ENCODE data around the gene SHISA4. TPM values are rescaled to one million over a fixed set of nuclear protein-coding genes. Genes with fewer than 3 reads are reported as not detected.
"Not testable (repeated sequence)": the region's sequence is repeated elsewhere in the genome, so short reads cannot be mapped to it uniquely, and the experiment has no call there.

Gene SHISA4, protein sequence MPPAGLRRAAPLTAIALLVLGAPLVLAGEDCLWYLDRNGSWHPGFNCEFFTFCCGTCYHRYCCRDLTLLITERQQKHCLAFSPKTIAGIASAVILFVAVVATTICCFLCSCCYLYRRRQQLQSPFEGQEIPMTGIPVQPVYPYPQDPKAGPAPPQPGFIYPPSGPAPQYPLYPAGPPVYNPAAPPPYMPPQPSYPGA
- 3.2 TPM for polyA plus RNA-seq (2012; ENCODE audit: insufficient read depth, insufficient read length, low read depth)

- DNase-seq, result peak; percentile 36
- Histone ChIP-seq H3K4me1 (0 out of 2 replicates have a peak, but pooled peaks cover 3% of the 10 kb centered on the region), H3K4me3 (ENCODE audit: low read depth, low read length) (peak within 1 kb of the TSS; percentile 54), H3K27me3 (no peaks in the 10 kb centered on the region), H3K9me3 (no peaks in the 10 kb centered on the region), H3K36me3 (no peaks in the 10 kb centered on the region)
- TF ChIP-seq, protein P1, sequence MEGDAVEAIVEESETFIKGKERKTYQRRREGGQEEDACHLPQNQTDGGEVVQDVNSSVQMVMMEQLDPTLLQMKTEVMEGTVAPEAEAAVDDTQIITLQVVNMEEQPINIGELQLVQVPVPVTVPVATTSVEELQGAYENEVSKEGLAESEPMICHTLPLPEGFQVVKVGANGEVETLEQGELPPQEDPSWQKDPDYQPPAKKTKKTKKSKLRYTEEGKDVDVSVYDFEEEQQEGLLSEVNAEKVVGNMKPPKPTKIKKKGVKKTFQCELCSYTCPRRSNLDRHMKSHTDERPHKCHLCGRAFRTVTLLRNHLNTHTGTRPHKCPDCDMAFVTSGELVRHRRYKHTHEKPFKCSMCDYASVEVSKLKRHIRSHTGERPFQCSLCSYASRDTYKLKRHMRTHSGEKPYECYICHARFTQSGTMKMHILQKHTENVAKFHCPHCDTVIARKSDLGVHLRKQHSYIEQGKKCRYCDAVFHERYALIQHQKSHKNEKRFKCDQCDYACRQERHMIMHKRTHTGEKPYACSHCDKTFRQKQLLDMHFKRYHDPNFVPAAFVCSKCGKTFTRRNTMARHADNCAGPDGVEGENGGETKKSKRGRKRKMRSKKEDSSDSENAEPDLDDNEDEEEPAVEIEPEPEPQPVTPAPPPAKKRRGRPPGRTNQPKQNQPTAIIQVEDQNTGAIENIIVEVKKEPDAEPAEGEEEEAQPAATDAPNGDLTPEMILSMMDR (IDR thresholded peaks at IDR 0.05; ENCODE audit: low read depth, low read length), result no peak
Observed at GRCh38 chr1:201888282-201889089, at the start of gene SHISA4. Gene SHISA4 (plus strand): TSS chr1:201888898. CDS start chr1:201888995, 97 bp downstream.

- peaks cover 17% of the 10 kb centered on the region for H3K36me3 ChIP-seq
- not testable (repeated sequence) for H3K4me3 ChIP-seq (ENCODE audit: low read depth, low read length); H3K9me3 ChIP-seq; H3K27me3 ChIP-seq; H3K4me1 ChIP-seq; DNase-seq
Observed at GRCh38 chr1:201839089-201839488, 49.6 kb upstream of the SHISA4 start.

DNA sequence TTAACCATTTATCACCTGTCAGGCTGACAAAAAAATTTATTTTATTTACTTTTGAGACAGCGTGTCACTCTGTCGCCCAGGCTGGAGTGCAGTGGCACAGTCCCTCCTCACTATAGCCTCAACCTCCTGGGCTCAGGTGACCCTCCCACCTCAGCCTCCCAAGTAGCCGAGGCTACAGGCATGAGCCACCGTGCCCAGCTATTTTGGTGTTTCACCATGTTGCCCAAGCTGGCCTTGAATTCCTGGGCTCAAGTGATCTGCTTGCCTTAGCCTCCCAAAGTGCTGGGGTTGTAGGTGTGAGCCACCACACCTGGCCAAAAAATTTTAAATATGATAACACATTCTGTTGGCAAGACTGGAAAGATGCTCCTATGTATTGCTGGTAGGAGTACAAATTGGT, 48.6 kb upstream of the SHISA4 start:
- Histone ChIP-seq H3K4me1 (peaks cover 7% of the 10 kb centered on the region; the same call in 1 of the 2 replicates), H3K9me3 (no peaks in the 10 kb centered on the region), H3K36me3 (peaks cover 9% of the 10 kb centered on the region), H3K4me3 (ENCODE audit: low read depth, low read length) (no peak overlapping the region), H3K27me3 (no peaks in the 10 kb centered on the region)
- no peak for DNase-seq
- TF ChIP-seq, protein P1 (IDR thresholded peaks at IDR 0.05; ENCODE audit: low read depth, low read length), result no peak

- TF ChIP-seq, protein P1 (IDR thresholded peaks at IDR 0.05; ENCODE audit: low read depth, low read length), result no peak
- H3K36me3 ChIP-seq, result peaks cover 5% of the 10 kb centered on the region
- DNase-seq, result no peak
- peaks cover 7% of the 10 kb centered on the region; the same call in 1 of the 2 replicates for H3K4me1 ChIP-seq
- H3K9me3 ChIP-seq, result no peaks in the 10 kb centered on the region
- no peak overlapping the region for H3K4me3 ChIP-seq (ENCODE audit: low read depth, low read length)
- no peaks in the 10 kb centered on the region for H3K27me3 ChIP-seq
Observed at GRCh38 chr1:201840490-201840889, 48.2 kb upstream of the SHISA4 start.

GRCh38 chr1:201841265-201841912, 47.3 kb upstream of the SHISA4 start:
- Histone ChIP-seq H3K36me3 (peaks cover 3% of the 10 kb centered on the region), H3K27me3 (no peaks in the 10 kb centered on the region), H3K9me3 (no peaks in the 10 kb centered on the region), H3K4me3 (ENCODE audit: low read depth, low read length) (no peak overlapping the region), H3K4me1 (peaks cover 7% of the 10 kb centered on the region; the same call in 1 of the 2 replicates)
- TF ChIP-seq, protein P1 (IDR thresholded peaks at IDR 0.05; ENCODE audit: low read depth, low read length), result no peak
- no peak for DNase-seq

- Histone ChIP-seq H3K4me3 (ENCODE audit: low read depth, low read length) (no peak overlapping the region), H3K4me1 (peaks cover 7% of the 10 kb centered on the region; the same call in 1 of the 2 replicates), H3K36me3 (peaks cover 3% of the 10 kb centered on the region), H3K9me3 (no peaks in the 10 kb centered on the region), H3K27me3 (no peaks in the 10 kb centered on the region)
- TF ChIP-seq, protein P1 (IDR thresholded peaks at IDR 0.05; ENCODE audit: low read depth, low read length), result no peak
- DNase-seq, result no peak
Observed at GRCh38 chr1:201842472-201843027, 46.1 kb upstream of the SHISA4 start.

Data from BE2C (cell line).